ENCODE measurements around the gene PTPRS. TPM values are rescaled to one million over a fixed set of nuclear protein-coding genes. Genes with fewer than 3 reads are reported as not detected.

PTPRS gene
- total and polyA plus RNA-seq, 2 donors (not counting 3 experiments of a cell fraction or from before 2014, with no cell fraction given), result 10.1 to 16.1 TPM

DNA sequence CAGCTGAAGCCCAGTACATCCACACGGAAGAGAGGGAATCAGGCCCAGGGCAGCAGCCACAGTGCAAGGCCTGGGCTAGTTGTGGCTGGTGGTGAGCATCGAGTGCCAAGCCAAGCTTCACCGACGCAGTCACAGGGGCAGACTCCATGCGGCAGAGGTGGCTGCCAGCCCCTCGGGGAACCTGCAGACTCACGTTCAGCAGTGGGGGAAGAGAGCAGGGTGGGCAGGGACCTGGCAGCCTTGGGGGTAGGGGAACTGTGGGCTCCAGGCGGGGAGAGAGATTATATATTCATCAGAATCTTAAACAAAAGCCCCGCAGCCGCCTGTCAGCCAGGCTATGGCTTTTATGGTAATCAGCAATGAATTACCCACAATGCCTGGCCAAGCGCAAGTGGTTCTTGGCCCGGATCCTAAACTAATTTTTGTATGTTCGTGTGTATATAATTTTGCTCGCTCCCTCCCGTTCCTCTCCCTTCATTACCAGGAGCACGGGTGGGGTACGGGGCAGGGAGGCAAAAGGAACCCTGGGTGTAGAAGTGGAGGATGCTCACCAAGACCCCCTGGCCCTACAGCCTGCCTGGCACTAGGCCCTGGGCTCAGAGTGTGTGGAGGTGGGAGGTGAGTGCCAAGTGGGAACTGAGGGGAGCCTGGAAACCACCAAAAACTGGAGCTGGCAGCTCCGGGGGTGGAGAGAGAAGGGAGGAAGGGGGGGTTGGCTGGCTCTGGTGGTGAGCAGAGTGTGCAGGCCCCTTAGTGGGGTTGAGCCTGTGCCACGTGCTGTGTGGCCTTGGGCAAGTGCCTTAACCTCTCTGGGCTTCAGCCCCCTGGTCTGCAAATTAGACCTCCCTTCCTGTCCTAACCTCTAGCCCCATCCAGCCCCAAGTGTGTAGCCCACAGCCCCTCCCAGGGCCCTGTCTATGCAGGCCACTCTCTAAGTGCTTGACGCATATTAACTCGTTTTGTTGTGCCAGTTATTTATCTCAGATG, 31.9 kb downstream of the PTPRS start:
- dilution Hi-C loops (cut with MboI; ENCODE audit: extremely low pct_ligation_motif_present, low sequenced_read_pairs), result no loop called here
- BruUV-seq (replicated peaks), result TSS peak; percentile 100
- CTCF ChIA-PET, result no interaction called here
- Histone ChIP-seq H3K4me1 (ENCODE audit: control insufficient read depth, extremely low read depth, insufficient read depth, low read length) (no peaks in the 10 kb centered on the region), H4K20me1 (replicated peaks; ENCODE audit: control insufficient read depth, extremely low read depth, insufficient read depth, low read length) (no peaks in the 10 kb centered on the region), H3K9me1 (replicated peaks; ENCODE audit: control insufficient read depth, extremely low read depth, insufficient read depth, low read length) (no peaks in the 10 kb centered on the region), H2AFZ (ENCODE audit: low read depth, low read length) (peak overlapping the region; percentile 72), H3K36me3 (ENCODE audit: control insufficient read depth in 2 of 2, extremely low read depth in 1 of 2, insufficient read depth in 2 of 2, low read length in 2 of 2) (no peaks in the 10 kb centered on the region), H3K9ac (replicated peaks; ENCODE audit: extremely low read depth, insufficient read depth, low read length) (peak overlapping the region; percentile 81), H3K9me3 (replicated peaks; ENCODE audit: control insufficient read depth, insufficient read depth, low read length) (no peaks in the 10 kb centered on the region), H3K4me3 (replicated peaks in 1 of 3; ENCODE audit: insufficient read depth in 1 of 3, low read depth in 1 of 3, low read length in 3 of 3) (peak overlapping the region in 1 of 3 experiments; percentile 14), H3K27ac (ENCODE audit: insufficient read depth, low read depth, low read length) (peak overlapping the region; percentile 65), H3K4me2 (ENCODE audit: insufficient read depth, low read length) (peak overlapping the region; percentile 18), H3K27me3 (ENCODE audit: control insufficient read depth in 2 of 2, insufficient read depth in 2 of 2, low read length in 2 of 2) (no peaks in the 10 kb centered on the region), H3K79me2 (ENCODE audit: control insufficient read depth, insufficient read depth, low read length) (no peaks in the 10 kb centered on the region)
- DNase-seq (ENCODE audit: low read depth, low spot score) (peak; percentile 69), FAIRE-seq (peak; percentile 58)
- POLR2A ChIA-PET, result interaction anchor here (0.5 to 1.0 kb wide), 6 partner anchors 9 to 495 kb away, joined by 3 to 6 read pairs (median 4); no protein-coding TSS in a partner anchor
- TF ChIP-seq, protein P1, sequence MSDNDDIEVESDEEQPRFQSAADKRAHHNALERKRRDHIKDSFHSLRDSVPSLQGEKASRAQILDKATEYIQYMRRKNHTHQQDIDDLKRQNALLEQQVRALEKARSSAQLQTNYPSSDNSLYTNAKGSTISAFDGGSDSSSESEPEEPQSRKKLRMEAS (IDR thresholded peaks at IDR 0.05; ENCODE audit: insufficient read depth, insufficient read length), result peak; percentile 42
- TF ChIP-seq, protein P2, sequence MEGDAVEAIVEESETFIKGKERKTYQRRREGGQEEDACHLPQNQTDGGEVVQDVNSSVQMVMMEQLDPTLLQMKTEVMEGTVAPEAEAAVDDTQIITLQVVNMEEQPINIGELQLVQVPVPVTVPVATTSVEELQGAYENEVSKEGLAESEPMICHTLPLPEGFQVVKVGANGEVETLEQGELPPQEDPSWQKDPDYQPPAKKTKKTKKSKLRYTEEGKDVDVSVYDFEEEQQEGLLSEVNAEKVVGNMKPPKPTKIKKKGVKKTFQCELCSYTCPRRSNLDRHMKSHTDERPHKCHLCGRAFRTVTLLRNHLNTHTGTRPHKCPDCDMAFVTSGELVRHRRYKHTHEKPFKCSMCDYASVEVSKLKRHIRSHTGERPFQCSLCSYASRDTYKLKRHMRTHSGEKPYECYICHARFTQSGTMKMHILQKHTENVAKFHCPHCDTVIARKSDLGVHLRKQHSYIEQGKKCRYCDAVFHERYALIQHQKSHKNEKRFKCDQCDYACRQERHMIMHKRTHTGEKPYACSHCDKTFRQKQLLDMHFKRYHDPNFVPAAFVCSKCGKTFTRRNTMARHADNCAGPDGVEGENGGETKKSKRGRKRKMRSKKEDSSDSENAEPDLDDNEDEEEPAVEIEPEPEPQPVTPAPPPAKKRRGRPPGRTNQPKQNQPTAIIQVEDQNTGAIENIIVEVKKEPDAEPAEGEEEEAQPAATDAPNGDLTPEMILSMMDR (IDR thresholded peaks at IDR 0.05; ENCODE audit: extremely low read depth in 1 of 2, insufficient read depth in 1 of 2, low read depth in 1 of 2, low read length in 2 of 2), result no peak
- TF ChIP-seq POLR2AphosphoS5 (IDR thresholded peaks at IDR 0.05; ENCODE audit: insufficient read depth, low read depth, low read length) (peak; percentile 99), JUN (IDR thresholded peaks at IDR 0.05; ENCODE audit: borderline replicate concordance, insufficient read depth, insufficient read length, low read depth) (no peak), MYC (IDR thresholded peaks at IDR 0.05; ENCODE audit: low read depth, low read length) (no peak), POLR2A (IDR thresholded peaks at IDR 0.05; ENCODE audit: low read depth, low read length) (peak; percentile 99), FOS (IDR thresholded peaks at IDR 0.05; ENCODE audit: borderline replicate concordance, insufficient read depth, low read length) (no peak)
- intact Hi-C loops (cut with micrococcal nuclease), result no loop called here

Measured in endothelial cell of umbilical vein (primary cell).